PC-3 (cell line): ENCODE measurements around the gene THAP4. TPM values are rescaled to one million over a fixed set of nuclear protein-coding genes. Genes with fewer than 3 reads are reported as not detected.
A peak's percentile ranks its signal among the peaks of the same experiment; 100 is the strongest.

Source experiments
- ATAC-seq: fragments of 200-7000 bp; cut with Tn5 transposase; 2 replicates; pipeline ENCODE4 v1.9.1; 2020; ENCODE audit warnings: mild to moderate bottlenecking, moderate library complexity
- BruUV-seq: library from RNA; stranded (reverse); fragments of 400-500 nt; replicated peaks from 2 replicates; lab custom pipeline; 2021; lab: Mats Ljungman, UMichigan
- CTCF ChIA-PET: fragments of 300-600 bp; sonication (Branson Sonifier 250); formaldehyde crosslinking; loops from one replicate; lab custom pipeline; 2022; ENCODE audit warnings: antibody characterized with exemption; lab: Charles Lee
- POLR2A ChIA-PET: fragments of 300-600 bp; sonication (Branson Sonifier 250); formaldehyde crosslinking; loops from one replicate; lab custom pipeline; 2022; ENCODE audit warnings: antibody characterized with exemption; ENCODE audit not compliant: unreplicated experiment; lab: Charles Lee
- DNase-seq: peaks from one replicate; pipeline ENCODE4 v3.0.0-alpha.2; 2015
- H2AFZ ChIP-seq: fragments of 300-600 bp; sonication (generic); 2 replicates; pipeline ENCODE4 v1.6.0; 2016; ENCODE audit warnings: antibody characterized with exemption, low read length
- H3F3A ChIP-seq: fragments of 300-600 bp; sonication (generic); one replicate; pipeline ENCODE4 v1.6.0; 2017; ENCODE audit warnings: antibody characterized with exemption, low read length, control low read depth, mild to moderate bottlenecking; ENCODE audit not compliant: unreplicated experiment
- H3K27ac ChIP-seq: fragments of 300-600 bp; sonication (generic); 2 replicates; pipeline ENCODE4 v1.5.1; 2016; ENCODE audit warnings: mild to moderate bottlenecking, low read length
- H3K27me3 ChIP-seq: fragments of 300-600 bp; sonication (generic); 2 replicates; pipeline ENCODE4 v1.6.1; 2016; ENCODE audit warnings: low read length, mixed read lengths
- H3K36me3 ChIP-seq: fragments of 300-600 bp; sonication (generic); 2 replicates; pipeline ENCODE4 v1.6.1; 2016; ENCODE audit warnings: low read depth, mixed run types, low read length, mixed read lengths
- H3K4me1 ChIP-seq: fragments of 300-600 bp; sonication (generic); 2 replicates; pipeline ENCODE4 v1.5.1; 2016; ENCODE audit warnings: low read length; ENCODE audit not compliant: insufficient read depth
- H3K4me2 ChIP-seq: fragments of 300-600 bp; sonication (generic); 2 replicates; pipeline ENCODE4 v1.6.0; 2016; ENCODE audit warnings: low read length
- H3K4me3 ChIP-seq: fragments of 300-600 bp; sonication (generic); 2 replicates; pipeline ENCODE4 v1.5.1; 2016; ENCODE audit warnings: mild to moderate bottlenecking, low read length, mixed read lengths
- H3K79me2 ChIP-seq: fragments of 300-600 bp; sonication (generic); 2 replicates; pipeline ENCODE4 v1.6.1; 2017; ENCODE audit warnings: low read length, mixed read lengths
- H3K9ac ChIP-seq: fragments of 300-600 bp; sonication (generic); 2 replicates; pipeline ENCODE4 v1.6.0; 2016; ENCODE audit warnings: mild to moderate bottlenecking, low read length
- H3K9me2 ChIP-seq: fragments of 300-600 bp; sonication (generic); replicated peaks from 2 replicates; pipeline ENCODE4 v1.6.1; 2016; ENCODE audit warnings: mixed run types, low read length, mixed read lengths
- H3K9me3 ChIP-seq: fragments of 300-600 bp; sonication (generic); 2 replicates; pipeline ENCODE4 v1.6.1; 2016; ENCODE audit warnings: low read length, mixed read lengths
- H4K20me1 ChIP-seq: fragments of 300-600 bp; sonication (generic); 2 replicates; pipeline ENCODE4 v1.6.1; 2016; ENCODE audit warnings: low read length, mixed read lengths
- CTCF ChIP-seq: fragments of 300-600 bp; sonication (generic); conservative IDR thresholded peaks from 2 replicates; pipeline ENCODE4 v1.5.1; 2017; ENCODE audit warnings: antibody characterized with exemption, low read depth, mild to moderate bottlenecking, low read length
- EZH2 ChIP-seq: fragments of 300-600 bp; sonication (generic); IDR thresholded peaks from one replicate; pipeline ENCODE4 v1.6.1; 2017; ENCODE audit warnings: antibody characterized with exemption, mild to moderate bottlenecking, low read length; ENCODE audit not compliant: unreplicated experiment
- EZH2phosphoT487 ChIP-seq: fragments of 300-600 bp; sonication (generic); IDR thresholded peaks from 2 replicates; pipeline ENCODE4 v1.6.1; 2018; ENCODE audit warnings: mild to moderate bottlenecking, antibody characterized with exemption, low read length, borderline replicate concordance
- intact Hi-C: fragments of 100-400 bp; cut with micrococcal nuclease; formaldehyde crosslinking; loops from 2 replicates; pipeline ENCODE4 v1.9.0; 2023
- total RNA-seq: library from RNA; depleted of rRNA; stranded (reverse); fragments of >200 nt; gene quantifications from 2 replicates; pipeline ENCODE4 v1.2.3, GENCODE V29; 2014

The THAP4 gene
- total RNA-seq, 1 experiment from 2014 or later = 75.1 TPM

DNA sequence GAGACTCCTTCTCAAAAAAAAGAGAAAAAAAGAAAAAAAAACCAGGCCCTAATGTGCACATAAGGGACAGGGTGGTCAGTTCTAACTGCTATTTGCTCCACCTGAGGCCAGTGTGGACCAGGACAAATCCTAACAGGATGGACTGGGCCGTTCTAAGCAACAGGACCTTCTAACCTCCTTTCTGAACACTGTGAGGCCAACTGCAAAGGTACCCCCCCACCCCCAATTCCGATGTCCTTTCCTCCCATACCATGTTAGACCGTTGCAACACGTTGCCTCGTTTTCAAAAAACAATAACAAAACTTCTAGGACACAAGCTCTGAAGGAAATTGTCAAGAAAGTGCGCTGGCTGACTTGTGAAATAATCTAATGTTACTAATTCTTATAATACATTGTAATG, 1.2 kb downstream of the THAP4 start:
- peaks cover 89% of the 10 kb centered on the region for H3K79me2 ChIP-seq
- no peaks in the 10 kb centered on the region for H3K9me2 ChIP-seq
- no peak for TF ChIP-seq EZH2
- no peak for TF ChIP-seq CTCF
- no peak for TF ChIP-seq EZH2phosphoT487
- POLR2A ChIA-PET = no interaction called here
- H3K36me3 ChIP-seq = peaks cover 22% of the 10 kb centered on the region
- H3K27me3 ChIP-seq = no peaks in the 10 kb centered on the region
- peak overlapping the region; percentile 87 for H2AFZ ChIP-seq
- no peaks in the 10 kb centered on the region for H3K9me3 ChIP-seq
- peak overlapping the region; percentile 100 for H3K4me2 ChIP-seq
- H3K27ac ChIP-seq = peak overlapping the region; percentile 37; the same call in 1 of the 2 replicates
- DNase-seq (no peak), ATAC-seq (no peak)
- TSS peak; percentile 31 for BruUV-seq
- H3K4me3 ChIP-seq = peak overlapping the region; percentile 100
- peaks cover 25% of the 10 kb centered on the region; the same call in 1 of the 2 replicates for H4K20me1 ChIP-seq
- peaks cover 17% of the 10 kb centered on the region for H3K4me1 ChIP-seq
- CTCF ChIA-PET = interaction anchor here (0.6 kb wide), 1 partner anchor 223 kb away, joined by 3 read pairs; no protein-coding TSS in a partner anchor
- H3K9ac ChIP-seq = peak overlapping the region; percentile 97
- no peaks in the 10 kb centered on the region for H3F3A ChIP-seq
- intact Hi-C loops = loop anchor here (5.0 kb wide), 1 partner anchor 78 kb away; the partner anchor contains the start of gene BOK

GRCh38 chr2:241633561-241633960, 3.4 kb downstream of the THAP4 start:
- H3K27me3 ChIP-seq = no peaks in the 10 kb centered on the region
- no peaks in the 10 kb centered on the region for H3K9me3 ChIP-seq
- H3K27ac ChIP-seq = no peak overlapping the region
- H3K9me2 ChIP-seq = no peaks in the 10 kb centered on the region
- no peak for TF ChIP-seq EZH2
- no peak for TF ChIP-seq CTCF
- no peak for TF ChIP-seq EZH2phosphoT487
- intact Hi-C loops = no loop called here
- ChIA-PET POLR2A (no interaction called here), CTCF (no interaction called here)
- H3K36me3 ChIP-seq = peaks cover 12% of the 10 kb centered on the region; the same call in 1 of the 2 replicates
- no peak overlapping the region for H3K9ac ChIP-seq
- peaks cover 10% of the 10 kb centered on the region for H3K4me1 ChIP-seq
- no peak for DNase-seq
- H3K4me3 ChIP-seq = no peak overlapping the region
- H3K79me2 ChIP-seq = peaks cover 87% of the 10 kb centered on the region
- BruUV-seq = no TSS peak
- H3F3A ChIP-seq = no peaks in the 10 kb centered on the region
- ATAC-seq = no peak
- H3K4me2 ChIP-seq = no peak overlapping the region
- peaks cover 14% of the 10 kb centered on the region; the same call in 1 of the 2 replicates for H4K20me1 ChIP-seq
- H2AFZ ChIP-seq = no peak overlapping the region

GRCh38 chr2:241632478-241633325, 4.3 kb downstream of the THAP4 start:
- Histone ChIP-seq H3K36me3 (peaks cover 12% of the 10 kb centered on the region; the same call in 1 of the 2 replicates), H3K27ac (no peak overlapping the region), H3K27me3 (no peaks in the 10 kb centered on the region), H3K4me3 (no peak overlapping the region), H3K9me3 (no peaks in the 10 kb centered on the region), H3K4me2 (no peak overlapping the region), H3K79me2 (peaks cover 87% of the 10 kb centered on the region), H4K20me1 (0 out of 2 replicates have a peak, but pooled peaks cover 8% of the 10 kb centered on the region), H3F3A (no peaks in the 10 kb centered on the region), H3K4me1 (peaks cover 7% of the 10 kb centered on the region; the same call in 1 of the 2 replicates), H3K9ac (no peak overlapping the region), H3K9me2 (no peaks in the 10 kb centered on the region), H2AFZ (no peak overlapping the region)
- no peak for TF ChIP-seq EZH2phosphoT487
- TF ChIP-seq CTCF = no peak
- no peak for TF ChIP-seq EZH2
- POLR2A ChIA-PET = no interaction called here
- CTCF ChIA-PET = no interaction called here
- no TSS peak for BruUV-seq
- intact Hi-C loops = no loop called here
- ATAC-seq = no peak
- DNase-seq = no peak
